Neural progenitor cell (in vitro differentiated cells): ENCODE measurements around the gene OR12D2. TPM values are rescaled to one million over a fixed set of nuclear protein-coding genes. Genes with fewer than 3 reads are reported as not detected.

Experiments
- DNase-seq: peaks from one replicate; pipeline ENCODE4 v3.0.0-alpha.2; 2016; ENCODE audit warnings: low spot score
- H2AFZ ChIP-seq: fragments of 200-600 bp; sonication (generic); replicated peaks from 2 replicates; pipeline ENCODE4 v1.6.1; 2016; ENCODE audit warnings: antibody characterized with exemption
- H3F3A ChIP-seq: fragments of 200-600 bp; sonication (generic); 2 replicates; pipeline ENCODE4 v1.6.1; 2016; ENCODE audit warnings: antibody characterized with exemption, low read depth
- H3K27ac ChIP-seq: fragments of 200-600 bp; sonication (generic); 2 replicates; pipeline ENCODE4 v1.5.1; 2016; ENCODE audit warnings: mild to moderate bottlenecking
- H3K27me3 ChIP-seq: fragments of 200-600 bp; sonication (generic); 2 replicates; pipeline ENCODE4 v1.6.1; 2016; ENCODE audit warnings: mild to moderate bottlenecking, moderate library complexity
- H3K36me3 ChIP-seq: fragments of 200-600 bp; sonication (generic); 2 replicates; pipeline ENCODE4 v1.5.1; 2016
- H3K4me1 ChIP-seq: fragments of 200-600 bp; sonication (generic); 2 replicates; pipeline ENCODE4 v1.6.1; 2016; ENCODE audit warnings: mixed run types
- H3K4me2 ChIP-seq: fragments of 200-600 bp; sonication (generic); 2 replicates; pipeline ENCODE4 v1.6.1; 2016
- H3K4me3 ChIP-seq: fragments of 200-600 bp; sonication (generic); 2 replicates; pipeline ENCODE4 v1.5.1; 2016
- H3K79me2 ChIP-seq: fragments of 200-600 bp; sonication (generic); 2 replicates; pipeline ENCODE4 v1.6.1; 2016; ENCODE audit warnings: low read depth
- H3K9ac ChIP-seq: fragments of 200-600 bp; sonication (generic); 2 replicates; pipeline ENCODE4 v1.6.1; 2016
- H3K9me3 ChIP-seq: fragments of 200-600 bp; sonication (generic); 2 replicates; pipeline ENCODE4 v1.5.1; 2016; ENCODE audit warnings: low read depth
- H4K20me1 ChIP-seq: fragments of 200-600 bp; sonication (generic); 2 replicates; pipeline ENCODE4 v1.6.1; 2016; ENCODE audit warnings: low read depth
- H3K27ac Mint-ChIP-seq: 3 replicates; pipeline ENCODE4 v1.8.0; 2021; ENCODE audit warnings: mixed read lengths
- H3K27me3 Mint-ChIP-seq: 2 replicates; pipeline ENCODE4 v1.8.0; 2022; ENCODE audit warnings: low read depth, mild to moderate bottlenecking, inconsistent platforms, moderate library complexity, mixed read lengths; ENCODE audit not compliant: insufficient read depth
- H3K36me3 Mint-ChIP-seq: 3 replicates; pipeline ENCODE4 v1.8.0; 2021; ENCODE audit warnings: mixed read lengths
- H3K4me1 Mint-ChIP-seq: 3 replicates; pipeline ENCODE4 v1.8.0; 2021; ENCODE audit warnings: mixed read lengths
- H3K4me3 Mint-ChIP-seq: 3 replicates; pipeline ENCODE4 v1.8.0; 2021; ENCODE audit warnings: mild to moderate bottlenecking, moderate library complexity, mixed read lengths
- H3K9me3 Mint-ChIP-seq: 3 replicates; pipeline ENCODE4 v1.8.0; 2020; ENCODE audit warnings: mixed read lengths
- EZH2 ChIP-seq: fragments of 200-600 bp; sonication (generic); IDR thresholded peaks from 2 replicates; pipeline ENCODE4 v1.6.1; 2017; ENCODE audit warnings: antibody characterized with exemption, mild to moderate bottlenecking, moderate library complexity
- EZH2phosphoT487 ChIP-seq: fragments of 200-600 bp; sonication (generic); IDR thresholded peaks from 2 replicates; pipeline ENCODE4 v1.6.1; 2017; ENCODE audit warnings: antibody characterized with exemption
- total RNA-seq: library from RNA; depleted of rRNA; stranded (reverse); fragments of >200 nt; gene quantifications from 2 replicates; pipeline ENCODE4 v1.2.3, GENCODE V29; 2015; ENCODE audit warnings: low replicate concordance
- TF ChIP-seq, protein P1 (sequence below): fragments of 200-600 bp; sonication (generic); IDR thresholded peaks from 2 replicates; pipeline ENCODE4 v1.5.1; 2017; ENCODE audit warnings: antibody characterized with exemption, mild to moderate bottlenecking

The OR12D2 gene
- total RNA-seq, 1 donor from 2014 or later, result not detected

- no peaks in the 10 kb centered on the region for H3F3A ChIP-seq
- no peak within 1 kb of the TSS for H3K4me3 Mint-ChIP-seq
- H2AFZ ChIP-seq, result peak within 1 kb of the TSS; percentile 34
- H3K79me2 ChIP-seq, result no peaks in the 10 kb centered on the region
- no peak within 1 kb of the TSS for H3K4me3 ChIP-seq
- H3K27me3 ChIP-seq, result no peaks in the 10 kb centered on the region
- no peak for DNase-seq
- no peak within 1 kb of the TSS for H3K9ac ChIP-seq
- H3K4me1 ChIP-seq, result no peaks in the 10 kb centered on the region
- no peaks in the 10 kb centered on the region for H3K27me3 Mint-ChIP-seq
- H3K27ac ChIP-seq, result no peak within 1 kb of the TSS
- H3K4me2 ChIP-seq, result no peak within 1 kb of the TSS
- no peaks in the 10 kb centered on the region for H4K20me1 ChIP-seq
- no peaks in the 10 kb centered on the region for H3K9me3 Mint-ChIP-seq
- TF ChIP-seq EZH2phosphoT487 (no peak), EZH2 (no peak)
- TF ChIP-seq, protein P1, sequence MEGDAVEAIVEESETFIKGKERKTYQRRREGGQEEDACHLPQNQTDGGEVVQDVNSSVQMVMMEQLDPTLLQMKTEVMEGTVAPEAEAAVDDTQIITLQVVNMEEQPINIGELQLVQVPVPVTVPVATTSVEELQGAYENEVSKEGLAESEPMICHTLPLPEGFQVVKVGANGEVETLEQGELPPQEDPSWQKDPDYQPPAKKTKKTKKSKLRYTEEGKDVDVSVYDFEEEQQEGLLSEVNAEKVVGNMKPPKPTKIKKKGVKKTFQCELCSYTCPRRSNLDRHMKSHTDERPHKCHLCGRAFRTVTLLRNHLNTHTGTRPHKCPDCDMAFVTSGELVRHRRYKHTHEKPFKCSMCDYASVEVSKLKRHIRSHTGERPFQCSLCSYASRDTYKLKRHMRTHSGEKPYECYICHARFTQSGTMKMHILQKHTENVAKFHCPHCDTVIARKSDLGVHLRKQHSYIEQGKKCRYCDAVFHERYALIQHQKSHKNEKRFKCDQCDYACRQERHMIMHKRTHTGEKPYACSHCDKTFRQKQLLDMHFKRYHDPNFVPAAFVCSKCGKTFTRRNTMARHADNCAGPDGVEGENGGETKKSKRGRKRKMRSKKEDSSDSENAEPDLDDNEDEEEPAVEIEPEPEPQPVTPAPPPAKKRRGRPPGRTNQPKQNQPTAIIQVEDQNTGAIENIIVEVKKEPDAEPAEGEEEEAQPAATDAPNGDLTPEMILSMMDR, result no peak
- H3K36me3 ChIP-seq, result no peaks in the 10 kb centered on the region
- no peak within 1 kb of the TSS for H3K27ac Mint-ChIP-seq
- H3K36me3 Mint-ChIP-seq, result no peaks in the 10 kb centered on the region
- no peaks in the 10 kb centered on the region for H3K4me1 Mint-ChIP-seq
- no peaks in the 10 kb centered on the region for H3K9me3 ChIP-seq
These were observed 26.7 kb upstream of the OR12D2 start, which contains the start of gene OR5V1 for GRCh38 chr6:29368765-29369164. Gene OR5V1 (minus strand): TSS chr6:29368865. CDS start chr6:29356195, 12,670 bp downstream.

GRCh38 chr6:29375191-29375590 lies 20.2 kb upstream of the OR12D2 start, which contains the start of gene OR12D3:
Gene OR12D3 (minus strand): TSS chr6:29375291. CDS start chr6:29375287, 4 bp downstream.
- Histone ChIP-seq H3F3A (no peaks in the 10 kb centered on the region), H2AFZ (no peak within 1 kb of the TSS), H3K9me3 (no peaks in the 10 kb centered on the region), H3K4me1 (peaks cover 6% of the 10 kb centered on the region), H3K79me2 (no peaks in the 10 kb centered on the region), H3K27ac (no peak within 1 kb of the TSS), H3K9ac (no peak within 1 kb of the TSS), H3K4me2 (no peak within 1 kb of the TSS), H3K4me3 (no peak within 1 kb of the TSS), H4K20me1 (no peaks in the 10 kb centered on the region), H3K27me3 (no peaks in the 10 kb centered on the region), H3K36me3 (no peaks in the 10 kb centered on the region)
- no peak for TF ChIP-seq EZH2
- TF ChIP-seq, protein P1, result no peak
- TF ChIP-seq EZH2phosphoT487, result no peak
- Mint-ChIP-seq H3K27me3 (no peaks in the 10 kb centered on the region), H3K4me1 (no peaks in the 10 kb centered on the region), H3K4me3 (no peak within 1 kb of the TSS), H3K9me3 (no peaks in the 10 kb centered on the region), H3K27ac (no peak within 1 kb of the TSS), H3K36me3 (no peaks in the 10 kb centered on the region)
- no peak for DNase-seq

DNA sequence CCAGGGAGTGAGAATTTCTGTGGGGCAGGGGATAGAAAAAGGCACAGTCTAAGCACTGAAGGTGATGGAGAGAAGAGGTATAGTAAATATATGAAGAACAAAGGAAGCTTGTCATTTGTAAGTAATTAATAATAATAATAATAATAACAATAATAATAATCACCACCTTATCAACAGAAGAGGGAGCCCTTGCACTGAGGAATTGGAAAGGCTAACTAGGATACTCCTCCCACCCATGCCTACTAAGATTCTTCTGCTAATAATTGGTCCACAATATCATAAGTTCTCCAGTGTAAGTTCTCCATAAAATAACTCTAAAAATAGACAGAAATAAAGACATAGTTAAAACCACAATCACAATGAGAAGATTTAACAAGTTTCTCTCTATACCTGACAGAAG lies 19.4 kb upstream of the OR12D2 start:
- no peak overlapping the region for H3K27ac ChIP-seq
- no peaks in the 10 kb centered on the region for H3K9me3 Mint-ChIP-seq
- H3K4me1 ChIP-seq, result peaks cover 11% of the 10 kb centered on the region
- no peaks in the 10 kb centered on the region for H4K20me1 ChIP-seq
- no peaks in the 10 kb centered on the region for H3K27me3 Mint-ChIP-seq
- H3K36me3 ChIP-seq, result no peaks in the 10 kb centered on the region
- H3K79me2 ChIP-seq, result no peaks in the 10 kb centered on the region
- no peak overlapping the region for H3K4me3 Mint-ChIP-seq
- no peak for DNase-seq
- H3K27me3 ChIP-seq, result no peaks in the 10 kb centered on the region
- no peaks in the 10 kb centered on the region for H3K36me3 Mint-ChIP-seq
- H3K4me3 ChIP-seq, result no peak overlapping the region
- H3K27ac Mint-ChIP-seq, result no peak overlapping the region
- H3F3A ChIP-seq, result no peaks in the 10 kb centered on the region
- no peaks in the 10 kb centered on the region for H3K4me1 Mint-ChIP-seq
- H2AFZ ChIP-seq, result no peak overlapping the region
- no peak overlapping the region for H3K4me2 ChIP-seq
- TF ChIP-seq EZH2 (no peak), EZH2phosphoT487 (no peak)
- TF ChIP-seq, protein P1, result peak; percentile 36
- H3K9ac ChIP-seq, result no peak overlapping the region
- H3K9me3 ChIP-seq, result no peaks in the 10 kb centered on the region
